ENCODE data around the gene MAVS.
"Not testable (repeated sequence)": the region's sequence is repeated elsewhere in the genome, so short reads cannot be mapped to it uniquely, and the experiment has no call there.

The MAVS gene

DNA sequence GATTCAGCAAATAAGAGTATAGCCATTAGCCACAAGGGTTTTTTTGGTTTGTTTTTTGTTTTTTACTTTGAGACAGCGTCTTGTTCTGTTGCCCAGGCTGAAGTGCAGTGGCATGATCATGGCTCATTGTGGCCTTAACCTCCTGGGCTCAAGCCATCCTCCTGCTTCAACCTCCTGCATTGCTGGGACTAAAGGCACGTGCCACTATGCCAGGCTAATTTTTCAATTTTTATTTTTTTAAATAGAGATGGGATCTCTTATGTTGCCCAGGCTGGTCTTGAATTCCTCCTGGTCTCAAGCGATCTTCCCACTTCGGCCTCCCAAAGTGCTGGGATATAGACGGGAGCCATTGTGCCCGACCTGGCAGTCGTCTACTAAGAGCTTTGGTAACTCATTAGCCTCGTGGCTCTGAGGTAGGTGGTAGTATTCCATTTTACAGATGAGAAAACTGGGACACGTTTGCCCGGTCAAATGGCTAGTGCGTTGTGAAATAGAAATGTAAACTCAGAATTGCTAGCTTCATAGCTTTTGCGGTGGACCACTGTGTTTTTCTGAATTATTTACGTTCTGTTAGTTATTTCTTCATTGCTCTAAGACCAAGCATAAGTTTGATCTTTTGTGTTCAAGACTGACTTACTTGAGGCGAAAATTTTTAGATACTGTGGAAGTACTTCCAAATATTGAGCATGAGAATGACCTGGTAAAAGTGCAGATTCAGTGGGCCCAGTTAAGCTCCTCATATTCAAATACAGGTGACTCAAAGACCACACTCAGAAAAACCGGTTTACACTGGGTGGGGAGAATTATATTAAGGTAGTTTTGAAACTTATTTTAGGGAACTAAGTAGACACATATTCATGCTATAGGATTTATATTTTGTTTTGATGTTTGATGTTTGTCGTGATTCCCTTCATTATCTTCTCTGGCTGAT is 44.6 kb downstream of the MAVS start:
- H3K4me2 ChIP-seq, result peak overlapping the region; percentile 80; the same call in 1 of the 2 replicates
- H3K27ac ChIP-seq, result no peak overlapping the region
- peaks cover 20% of the 10 kb centered on the region for H3K4me1 ChIP-seq (ENCODE audit: low read depth, poor library complexity, severe bottlenecking)
- H3K27me3 ChIP-seq (ENCODE audit: insufficient read depth, low read depth), result no peaks in the 10 kb centered on the region
- peaks cover 78% of the 10 kb centered on the region for H3K79me2 ChIP-seq (ENCODE audit: insufficient read depth, low read depth)
- no peaks in the 10 kb centered on the region for H3K36me3 ChIP-seq (ENCODE audit: insufficient read depth)
- 0 out of 2 replicates have a peak, but pooled peaks cover 4% of the 10 kb centered on the region for H4K20me1 ChIP-seq (ENCODE audit: insufficient read depth)
- no peak overlapping the region for H3K4me3 ChIP-seq (IDR thresholded peaks at IDR 0.05; ENCODE audit: insufficient read depth, low read depth, low read length)
- H3K9ac ChIP-seq, result no peak overlapping the region
- no peak overlapping the region for H2AFZ ChIP-seq (ENCODE audit: low read depth)
- no peak for TF ChIP-seq CTCF (conservative IDR thresholded peaks at IDR 0.05; ENCODE audit: low read depth, low read length)

DNA sequence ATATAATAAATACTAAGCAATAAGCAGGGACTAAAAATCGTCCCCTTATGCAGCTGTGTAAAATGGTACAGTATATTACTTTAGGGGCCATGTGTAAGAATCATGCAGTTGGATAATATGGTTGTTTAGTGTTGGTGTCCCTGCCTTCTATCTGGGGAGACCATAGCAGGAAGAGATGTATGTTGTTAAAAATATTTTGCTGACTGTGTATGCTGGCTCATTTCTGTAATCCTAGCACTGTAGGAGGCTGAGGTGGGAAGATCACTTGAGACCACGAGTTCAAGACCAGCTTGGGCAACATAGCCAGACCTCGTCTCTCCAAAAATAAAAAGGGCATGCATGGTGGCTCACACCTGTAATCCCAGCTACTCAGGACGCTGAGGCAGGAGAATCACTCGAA is 48.2 kb downstream of the MAVS start:
- Histone ChIP-seq H3K4me1 (ENCODE audit: low read depth, poor library complexity, severe bottlenecking) (peaks cover 20% of the 10 kb centered on the region), H3K4me2 (no peak overlapping the region), H2AFZ (ENCODE audit: low read depth) (no peak overlapping the region), H3K79me2 (ENCODE audit: insufficient read depth, low read depth) (peaks cover 100% of the 10 kb centered on the region), H3K36me3 (ENCODE audit: insufficient read depth) (no peaks in the 10 kb centered on the region), H3K27me3 (ENCODE audit: insufficient read depth, low read depth) (no peaks in the 10 kb centered on the region), H3K4me3 (IDR thresholded peaks at IDR 0.05; ENCODE audit: insufficient read depth, low read depth, low read length) (no peak overlapping the region), H3K9ac (no peak overlapping the region), H4K20me1 (ENCODE audit: insufficient read depth) (peaks cover 9% of the 10 kb centered on the region), H3K27ac (no peak overlapping the region)
- TF ChIP-seq CTCF (conservative IDR thresholded peaks at IDR 0.05; ENCODE audit: low read depth, low read length), result no peak

DNA sequence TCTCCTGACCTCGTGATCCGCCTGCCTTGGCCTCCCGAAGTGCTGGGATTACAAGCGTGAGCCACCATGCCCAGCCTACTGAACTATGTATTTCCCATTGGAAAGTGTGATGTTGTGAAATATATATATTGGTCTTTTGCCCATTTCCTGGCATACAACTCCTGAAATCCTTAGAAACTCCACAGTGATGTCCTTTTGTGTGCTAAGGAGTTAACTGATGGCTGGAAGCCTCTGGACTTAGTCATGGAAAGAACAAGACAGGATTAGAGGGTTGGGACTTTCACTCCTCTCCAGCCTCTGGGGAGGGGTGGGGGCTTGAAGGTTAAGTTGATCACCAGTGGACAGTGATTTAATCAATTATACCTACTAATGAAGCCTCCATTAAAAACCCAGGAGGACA is 49.7 kb downstream of the MAVS start:
- peaks cover 26% of the 10 kb centered on the region for H3K4me1 ChIP-seq (ENCODE audit: low read depth, poor library complexity, severe bottlenecking)
- TF ChIP-seq CTCF (conservative IDR thresholded peaks at IDR 0.05; ENCODE audit: low read depth, low read length), result no peak
- H3K36me3 ChIP-seq (ENCODE audit: insufficient read depth), result no peaks in the 10 kb centered on the region
- H3K4me3 ChIP-seq (IDR thresholded peaks at IDR 0.05; ENCODE audit: insufficient read depth, low read depth, low read length), result no peak overlapping the region
- H3K27me3 ChIP-seq (ENCODE audit: insufficient read depth, low read depth), result no peaks in the 10 kb centered on the region
- peaks cover 9% of the 10 kb centered on the region for H4K20me1 ChIP-seq (ENCODE audit: insufficient read depth)
- no peak overlapping the region for H2AFZ ChIP-seq (ENCODE audit: low read depth)
- no peak overlapping the region for H3K9ac ChIP-seq
- no peak overlapping the region for H3K4me2 ChIP-seq
- peaks cover 100% of the 10 kb centered on the region for H3K79me2 ChIP-seq (ENCODE audit: insufficient read depth, low read depth)
- no peak overlapping the region for H3K27ac ChIP-seq

DNA sequence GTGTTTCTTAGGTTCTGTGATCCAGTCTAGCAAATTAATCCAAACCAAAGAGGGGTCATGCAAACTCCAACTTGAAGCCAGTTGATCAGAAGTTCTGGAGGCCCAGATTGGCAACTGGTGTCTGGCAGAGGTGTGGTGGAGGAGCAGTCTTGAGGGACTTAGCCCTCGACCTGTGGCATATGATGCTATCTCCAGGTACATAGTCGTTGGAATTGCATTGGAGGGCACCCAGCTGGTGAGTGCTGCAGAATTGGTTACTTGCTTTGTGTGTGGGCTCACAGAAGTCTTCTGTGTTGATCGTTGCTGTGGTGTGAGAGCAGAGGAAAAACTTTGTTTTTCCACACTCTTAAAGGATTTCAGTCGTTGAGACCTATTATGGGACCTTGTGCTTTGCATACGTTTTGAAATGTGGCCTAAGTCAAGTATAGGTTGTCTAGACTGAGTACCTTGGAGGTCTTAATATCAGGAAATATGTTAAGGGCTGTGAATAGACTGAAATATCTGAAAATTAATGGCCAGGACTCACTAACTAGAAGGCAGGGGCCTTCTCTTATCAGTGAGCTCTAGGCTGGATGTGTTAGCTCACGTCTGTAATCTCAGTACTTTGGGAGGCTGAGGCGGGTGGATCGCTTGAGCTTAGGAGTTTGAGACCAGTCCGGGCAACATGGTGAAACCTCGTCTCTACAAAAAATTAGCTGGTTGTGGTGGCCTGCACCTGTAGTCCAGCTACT is 50.4 kb downstream of the MAVS start:
- H4K20me1 ChIP-seq (ENCODE audit: insufficient read depth), result peaks cover 9% of the 10 kb centered on the region

DNA sequence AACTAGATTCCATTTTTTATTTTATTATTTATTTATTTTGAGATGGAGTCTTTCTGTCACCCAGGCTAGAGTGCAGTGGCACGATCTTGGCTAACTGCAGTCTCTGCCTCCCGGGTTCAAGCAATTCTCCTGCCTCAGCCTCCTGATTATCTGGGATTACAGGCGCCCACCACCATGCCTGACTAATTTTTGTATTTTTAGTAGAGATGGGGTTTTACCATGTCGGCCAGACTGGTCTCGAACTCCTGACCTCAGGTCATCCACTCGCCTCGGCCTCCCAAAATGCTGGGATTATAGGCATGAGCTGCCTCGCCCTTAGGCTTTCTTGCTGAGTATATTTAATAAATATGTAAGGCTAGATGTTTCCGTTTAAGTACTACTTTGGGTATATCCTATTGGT is 51.5 kb downstream of the MAVS start:
- H3K27me3 ChIP-seq (ENCODE audit: insufficient read depth, low read depth); H3K36me3 ChIP-seq (ENCODE audit: insufficient read depth); H3K4me2 ChIP-seq; H4K20me1 ChIP-seq (ENCODE audit: insufficient read depth); H2AFZ ChIP-seq (ENCODE audit: low read depth); H3K9ac ChIP-seq; H3K27ac ChIP-seq; H3K4me3 ChIP-seq (IDR thresholded peaks at IDR 0.05; ENCODE audit: insufficient read depth, low read depth, low read length): not testable (repeated sequence)
- peaks cover 100% of the 10 kb centered on the region for H3K79me2 ChIP-seq (ENCODE audit: insufficient read depth, low read depth)
- H3K4me1 ChIP-seq (ENCODE audit: low read depth, poor library complexity, severe bottlenecking), result peaks cover 19% of the 10 kb centered on the region

More for the DNA sequence above, 50.4 kb downstream of the MAVS start:
- Histone ChIP-seq H3K36me3 (ENCODE audit: insufficient read depth) (no peaks in the 10 kb centered on the region), H3K9ac (no peak overlapping the region), H3K27me3 (ENCODE audit: insufficient read depth, low read depth) (no peaks in the 10 kb centered on the region), H3K4me2 (no peak overlapping the region), H3K79me2 (ENCODE audit: insufficient read depth, low read depth) (peaks cover 100% of the 10 kb centered on the region), H2AFZ (ENCODE audit: low read depth) (no peak overlapping the region), H3K4me1 (ENCODE audit: low read depth, poor library complexity, severe bottlenecking) (peaks cover 24% of the 10 kb centered on the region), H3K27ac (no peak overlapping the region), H3K4me3 (IDR thresholded peaks at IDR 0.05; ENCODE audit: insufficient read depth, low read depth, low read length) (no peak overlapping the region)
- TF ChIP-seq CTCF (conservative IDR thresholded peaks at IDR 0.05; ENCODE audit: low read depth, low read length), result no peak

Measured in KMS-11 (cell line).